GM13977 (cell line): Measurements from ENCODE around the gene NFIA.

Experiments
- DNase-seq: peaks from one replicate; pipeline ENCODE4 v3.0.0; 2012; ENCODE audit warnings: low spot score
- CTCF ChIP-seq: IDR thresholded peaks from 2 replicates; pipeline ENCODE4 v1.5.1; 2012; ENCODE audit warnings: mild to moderate bottlenecking, control low read depth; ENCODE audit not compliant: insufficient read depth; ENCODE audit errors: extremely low read depth, missing control alignments
- in situ Hi-C: fragments of 300-500 bp; cut with MboI; formaldehyde crosslinking; loops from one replicate; pipeline ENCODE4 v1.12.0; 2022; ENCODE audit warnings: low sequenced_read_pairs, low pct_unique_long_range_greater_than_20kb, mixed read lengths, inconsistent platforms; ENCODE audit not compliant: unreplicated experiment

NFIA gene

DNA sequence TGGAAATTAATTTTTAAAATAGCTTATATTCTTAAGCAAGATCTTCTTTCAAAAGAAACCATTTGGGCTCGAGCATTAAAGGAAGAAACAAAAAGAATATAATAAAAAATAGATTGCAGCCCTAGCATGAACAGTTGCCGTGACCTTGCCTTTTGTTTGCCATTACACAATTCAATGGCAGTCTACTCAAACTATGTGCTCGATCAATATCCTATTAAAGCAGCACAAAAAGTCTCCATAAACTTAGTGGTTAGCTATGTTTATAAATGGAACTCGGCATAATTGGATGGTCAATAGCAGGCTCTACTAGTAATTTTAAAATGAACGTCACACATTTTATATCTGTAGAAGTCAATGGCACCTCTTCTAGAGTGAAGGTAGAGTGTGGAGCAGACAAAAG, 256.5 kb downstream of the NFIA start:
- in situ Hi-C loops: no loop called here
- no peak for DNase-seq
- TF ChIP-seq CTCF: no peak

DNA sequence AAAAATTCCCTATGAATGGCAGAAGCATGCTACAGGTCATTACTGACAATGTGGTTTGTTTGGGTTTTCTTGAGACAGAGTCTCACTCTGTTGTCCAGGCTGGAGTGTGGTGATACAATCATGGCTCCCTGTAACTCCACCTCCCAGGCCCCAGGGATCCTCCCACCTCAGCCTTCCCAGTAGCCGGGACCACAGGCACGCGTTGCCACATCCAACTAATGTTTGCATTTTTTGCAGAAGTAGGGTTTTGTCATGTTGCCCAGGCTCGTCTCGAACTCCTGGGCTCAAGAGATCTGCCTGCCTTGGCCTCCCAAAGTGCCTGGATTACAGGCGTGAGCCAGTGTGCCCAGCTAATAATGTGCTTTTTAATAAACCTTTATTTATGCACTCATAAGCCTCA, 259.1 kb downstream of the NFIA start:
- no peak for DNase-seq
- in situ Hi-C loops: no loop called here
- TF ChIP-seq CTCF: no peak

- no peak for TF ChIP-seq CTCF
- DNase-seq: no peak
- in situ Hi-C loops: no loop called here
Measured at GRCh38 chr1:61343734-61344420, 261.5 kb downstream of the NFIA start.

DNA sequence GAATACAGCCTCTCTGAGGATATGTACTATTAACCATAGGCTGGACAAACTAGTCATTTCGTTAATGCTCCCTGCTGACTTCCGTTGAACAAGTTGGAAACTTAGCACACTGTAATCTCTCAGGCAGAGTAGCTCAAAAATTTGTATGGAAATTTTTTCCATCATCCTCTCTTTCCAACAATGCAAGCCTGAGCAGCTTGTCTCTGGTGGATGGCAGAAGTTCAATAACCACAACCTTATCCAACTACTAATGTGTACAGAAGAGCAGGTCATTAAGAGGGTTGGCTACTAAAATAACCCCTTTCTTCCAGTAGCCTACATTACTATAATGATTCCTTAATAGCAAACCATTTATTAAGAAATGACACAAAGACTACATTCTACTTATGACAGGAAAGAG, 262.3 kb downstream of the NFIA start:
- in situ Hi-C loops: no loop called here
- no peak for TF ChIP-seq CTCF
- no peak for DNase-seq

DNA sequence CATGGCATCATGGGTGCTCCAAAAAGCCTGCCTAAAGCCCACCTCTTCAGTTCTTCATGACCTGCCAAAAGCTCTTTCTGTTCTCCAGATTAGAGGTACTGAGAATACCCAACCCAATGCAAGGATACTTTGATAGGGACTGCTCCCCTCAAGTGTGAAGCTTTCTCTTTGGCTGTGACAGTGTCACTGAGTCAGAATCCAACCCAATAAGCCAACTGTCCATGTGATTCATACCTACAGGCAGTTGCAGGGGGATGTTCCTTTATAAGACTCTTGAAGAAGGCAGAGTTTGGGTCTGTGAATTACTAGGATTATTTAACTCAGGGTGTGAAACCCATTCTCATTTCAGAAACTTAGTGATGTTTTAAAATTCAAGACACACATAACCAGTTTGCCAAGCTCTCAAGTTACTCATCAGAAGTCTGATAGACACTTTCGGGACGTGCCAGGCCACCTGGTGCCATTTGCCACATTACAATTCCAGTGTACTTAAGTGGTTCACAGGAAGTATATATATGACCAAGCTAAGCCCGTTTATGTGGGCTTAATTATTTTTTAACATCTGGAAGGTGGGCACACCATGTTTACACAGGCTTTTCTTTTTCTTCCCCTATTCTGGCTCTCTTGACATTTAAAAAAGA, 265.8 kb downstream of the NFIA start:
- no peak for TF ChIP-seq CTCF
- no peak for DNase-seq
- in situ Hi-C loops: no loop called here

DNA sequence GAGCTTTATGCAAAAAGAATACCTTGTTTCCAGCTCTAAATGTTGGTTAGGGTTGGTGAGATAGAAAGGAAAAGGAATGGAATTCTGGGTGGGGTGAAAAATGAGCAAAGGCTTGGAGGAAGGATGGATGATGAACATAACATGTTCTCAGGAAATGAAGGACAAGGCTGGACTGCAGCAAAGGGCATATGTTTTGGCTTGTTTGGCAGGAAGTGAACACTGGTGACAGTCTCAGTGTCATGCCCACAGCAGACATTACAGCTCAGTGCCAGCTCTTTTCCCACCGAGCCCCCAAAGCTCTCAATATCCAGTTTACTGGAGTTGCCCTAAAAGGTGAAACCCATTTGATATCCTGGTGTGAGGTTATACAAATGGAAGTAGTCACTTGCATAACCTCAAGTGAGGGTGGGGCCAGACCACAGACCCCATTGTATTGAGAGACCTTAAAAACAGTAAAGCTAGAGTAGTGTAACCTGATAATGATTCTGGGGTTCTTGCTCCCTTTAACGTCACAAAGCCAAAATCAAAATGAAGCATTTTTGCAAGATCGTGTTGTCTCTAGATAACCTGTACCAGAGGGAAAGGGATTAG, 270.6 kb downstream of the NFIA start:
- TF ChIP-seq CTCF: no peak
- DNase-seq: no peak
- in situ Hi-C loops: no loop called here
